H1 (cell line): ENCODE data around the gene CABP1.

ENCODE experiments used
- CEBPB ChIP-seq: IDR thresholded peaks from 2 replicates; pipeline ENCODE4 v1.6.1; 2012; ENCODE audit warnings: low read depth, low read length
- POLR2A ChIP-seq, 2 experiments: IDR thresholded peaks; 1 replicate in 1 of 2; 2 replicates in 1 of 2; pipeline ENCODE4 v1.6.1; 2011; ENCODE audit warnings: low read depth in 2 of 2, low read length in 2 of 2, mild to moderate bottlenecking in 2 of 2; ENCODE audit errors: control extremely low read depth in 1 of 2
- TF ChIP-seq, protein P1 (sequence below), 3 experiments: IDR thresholded peaks; 1 replicate in 2 of 3; 2 replicates in 1 of 3; pipeline versions ENCODE4 v1.5.1 to v1.6.1; 2011; ENCODE audit warnings: low read length in 3 of 3, mild to moderate bottlenecking in 3 of 3, inconsistent platforms in 2 of 3, low read depth in 1 of 3, moderate library complexity in 1 of 3; ENCODE audit not compliant: insufficient read depth in 1 of 3; ENCODE audit errors: control extremely low read depth in 1 of 3

DNA sequence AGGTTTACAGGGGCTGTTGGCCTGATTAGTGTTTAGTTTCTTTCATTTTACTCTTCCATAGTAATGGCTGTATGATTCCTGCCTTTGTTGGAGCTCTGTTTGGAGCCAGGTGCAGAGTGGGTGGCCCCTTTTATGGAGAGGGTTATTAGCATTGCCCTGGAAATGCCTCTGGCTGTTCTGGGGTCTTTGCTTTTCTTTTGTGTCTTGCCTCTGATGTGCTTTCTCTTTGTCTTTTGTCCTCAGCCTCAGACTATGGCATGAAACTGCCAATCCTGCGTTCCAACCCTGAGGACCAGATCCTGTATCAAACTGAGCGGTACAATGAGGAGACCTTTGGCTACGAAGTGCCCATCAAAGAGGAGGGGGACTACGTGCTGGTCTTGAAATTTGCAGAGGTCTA is 53.4 kb downstream of the CABP1 start:
- TF ChIP-seq, protein P1, sequence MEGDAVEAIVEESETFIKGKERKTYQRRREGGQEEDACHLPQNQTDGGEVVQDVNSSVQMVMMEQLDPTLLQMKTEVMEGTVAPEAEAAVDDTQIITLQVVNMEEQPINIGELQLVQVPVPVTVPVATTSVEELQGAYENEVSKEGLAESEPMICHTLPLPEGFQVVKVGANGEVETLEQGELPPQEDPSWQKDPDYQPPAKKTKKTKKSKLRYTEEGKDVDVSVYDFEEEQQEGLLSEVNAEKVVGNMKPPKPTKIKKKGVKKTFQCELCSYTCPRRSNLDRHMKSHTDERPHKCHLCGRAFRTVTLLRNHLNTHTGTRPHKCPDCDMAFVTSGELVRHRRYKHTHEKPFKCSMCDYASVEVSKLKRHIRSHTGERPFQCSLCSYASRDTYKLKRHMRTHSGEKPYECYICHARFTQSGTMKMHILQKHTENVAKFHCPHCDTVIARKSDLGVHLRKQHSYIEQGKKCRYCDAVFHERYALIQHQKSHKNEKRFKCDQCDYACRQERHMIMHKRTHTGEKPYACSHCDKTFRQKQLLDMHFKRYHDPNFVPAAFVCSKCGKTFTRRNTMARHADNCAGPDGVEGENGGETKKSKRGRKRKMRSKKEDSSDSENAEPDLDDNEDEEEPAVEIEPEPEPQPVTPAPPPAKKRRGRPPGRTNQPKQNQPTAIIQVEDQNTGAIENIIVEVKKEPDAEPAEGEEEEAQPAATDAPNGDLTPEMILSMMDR (IDR thresholded peaks at IDR 0.05; ENCODE audit: control extremely low read depth in 1 of 3, insufficient read depth in 1 of 3, low read depth in 1 of 3, low read length in 3 of 3) = no peak
- TF ChIP-seq POLR2A (IDR thresholded peaks at IDR 0.05; ENCODE audit: control extremely low read depth in 1 of 2, low read depth in 2 of 2, low read length in 2 of 2) (no peak), CEBPB (no peak)
